H1 (cell line): ENCODE measurements around the gene PLA2G1B.

ENCODE experiments used
- CTCF ChIP-seq, 3 experiments: IDR thresholded peaks; 1 replicate in 2 of 3; 2 replicates in 1 of 3; pipeline versions ENCODE4 v1.5.1 to v1.6.1; 2011; ENCODE audit warnings: low read length in 3 of 3, mild to moderate bottlenecking in 3 of 3, inconsistent platforms in 2 of 3, low read depth in 1 of 3, moderate library complexity in 1 of 3; ENCODE audit not compliant: insufficient read depth in 1 of 3; ENCODE audit errors: control extremely low read depth in 1 of 3
- GABPA ChIP-seq: IDR thresholded peaks from 2 replicates; pipeline ENCODE4 v1.6.1; 2011; ENCODE audit warnings: mild to moderate bottlenecking, low read length, moderate library complexity, borderline replicate concordance; ENCODE audit not compliant: insufficient read depth
- NANOG ChIP-seq: IDR thresholded peaks from 2 replicates; pipeline ENCODE4 v1.6.1; 2011; ENCODE audit warnings: low read length, low read depth, mild to moderate bottlenecking, inconsistent platforms; ENCODE audit not compliant: insufficient read depth, poor library complexity, severe bottlenecking
- POLR2A ChIP-seq, 2 experiments: IDR thresholded peaks; 1 replicate in 1 of 2; 2 replicates in 1 of 2; pipeline ENCODE4 v1.6.1; 2011; ENCODE audit warnings: low read depth in 2 of 2, low read length in 2 of 2, mild to moderate bottlenecking in 2 of 2; ENCODE audit errors: control extremely low read depth in 1 of 2
- TAF1 ChIP-seq: IDR thresholded peaks from 2 replicates; pipeline ENCODE4 v1.6.1; 2011; ENCODE audit warnings: mild to moderate bottlenecking, low read depth, low read length

GRCh38 chr12:120290609-120291305 is 36.8 kb downstream of the PLA2G1B start:
- TF ChIP-seq CTCF (IDR thresholded peaks at IDR 0.05; ENCODE audit: control extremely low read depth in 1 of 3, insufficient read depth in 1 of 3, low read depth in 1 of 3, low read length in 3 of 3) (no peak), TAF1 (no peak), POLR2A (IDR thresholded peaks at IDR 0.05; ENCODE audit: control extremely low read depth in 1 of 2, low read depth in 2 of 2, low read length in 2 of 2) (no peak), NANOG (no peak), GABPA (no peak)
